ES-I3 (cell line): ENCODE results near the gene GDF15.
"Not testable (repeated sequence)": the region's sequence is repeated elsewhere in the genome, so short reads cannot be mapped to it uniquely, and the experiment has no call there.

Source experiments
- H3K36me3 ChIP-seq: 2 replicates; pipeline ENCODE4 v1.6.1; 2013; ENCODE audit warnings: mild to moderate bottlenecking, low read length, control low read depth, moderate library complexity; ENCODE audit not compliant: insufficient read depth
- H3K4me1 ChIP-seq: 2 replicates; pipeline ENCODE4 v1.6.1; 2013; ENCODE audit warnings: mild to moderate bottlenecking, control low read depth, low read length; ENCODE audit not compliant: insufficient read depth
- H3K9ac ChIP-seq: 2 replicates; pipeline ENCODE4 v1.6.1; 2013; ENCODE audit warnings: low read depth, mild to moderate bottlenecking, low read length, moderate library complexity
- H3K9me3 ChIP-seq: 2 replicates; pipeline ENCODE4 v1.6.1; 2013; ENCODE audit warnings: mild to moderate bottlenecking, low read length, moderate library complexity; ENCODE audit not compliant: control insufficient read depth, insufficient read depth

The GDF15 gene

DNA sequence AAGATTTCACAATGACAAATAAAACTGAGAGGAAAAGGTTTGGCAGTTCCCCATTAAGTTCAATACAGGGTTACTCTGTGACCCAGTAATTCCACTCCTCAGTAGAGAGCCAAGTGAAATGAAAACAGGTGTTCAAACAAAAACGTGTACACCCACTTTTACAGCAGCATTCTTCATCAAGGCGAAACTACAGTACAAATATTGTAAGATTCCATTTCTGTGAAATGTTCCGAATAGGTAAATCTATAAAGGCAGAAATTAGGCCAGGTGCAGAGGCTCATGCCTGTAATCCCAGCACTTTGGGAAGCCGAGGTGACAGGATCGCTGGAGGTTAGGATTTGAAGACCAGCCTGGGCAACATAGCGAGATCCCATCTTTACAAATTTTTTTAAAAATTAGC lies 8.9 kb upstream of the GDF15 start:
- Histone ChIP-seq H3K9me3 (no peaks in the 10 kb centered on the region), H3K9ac (no peak overlapping the region), H3K36me3 (no peaks in the 10 kb centered on the region), H3K4me1 (peaks cover 27% of the 10 kb centered on the region)

DNA sequence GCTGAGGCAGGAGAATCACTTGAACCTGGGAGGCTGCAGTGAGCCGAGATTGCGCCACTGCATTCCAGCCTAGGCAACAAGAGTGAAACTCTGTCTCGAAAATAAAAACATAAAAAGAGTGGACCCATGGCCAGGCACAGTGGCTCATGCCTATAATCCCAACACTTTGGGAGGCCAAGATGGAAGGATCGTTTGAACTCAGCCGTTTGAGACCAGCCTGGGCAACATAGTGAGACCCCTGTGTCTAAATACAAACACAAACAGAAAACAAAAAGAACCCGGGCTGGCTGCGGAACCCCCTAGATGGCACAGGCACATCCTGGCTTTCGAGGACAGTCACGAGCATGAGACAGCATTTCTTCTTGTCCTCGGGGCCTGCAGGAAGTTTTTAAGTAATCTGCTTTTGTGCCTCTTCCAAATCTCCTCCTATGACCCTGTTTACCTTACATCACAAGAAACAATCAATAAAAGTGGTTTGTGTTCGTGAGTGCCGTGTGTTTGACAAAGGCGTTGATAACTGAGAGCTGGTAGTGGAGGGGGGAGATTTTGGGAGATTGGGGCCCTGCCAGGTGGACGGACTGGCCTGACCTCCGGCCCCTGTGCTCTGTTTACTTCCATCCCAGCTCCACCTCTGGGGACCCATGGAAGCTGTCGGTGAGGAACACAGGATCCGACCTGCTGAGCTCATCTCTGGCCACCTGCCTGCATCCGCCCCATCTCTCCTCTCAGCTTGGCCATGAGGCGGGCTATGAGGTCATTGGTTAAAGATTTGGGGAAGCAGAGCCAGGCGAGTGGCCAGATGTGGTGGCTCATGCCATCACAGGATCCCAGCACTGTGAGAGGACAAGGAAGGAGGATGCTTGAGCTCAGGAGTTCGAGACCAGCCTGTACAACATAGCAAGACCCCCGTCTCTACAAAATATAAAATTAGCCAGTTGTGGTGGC lies 5.9 kb upstream of the GDF15 start:
- Histone ChIP-seq H3K4me1 (peaks cover 11% of the 10 kb centered on the region), H3K9ac (no peak overlapping the region), H3K9me3 (no peaks in the 10 kb centered on the region), H3K36me3 (no peaks in the 10 kb centered on the region)

DNA sequence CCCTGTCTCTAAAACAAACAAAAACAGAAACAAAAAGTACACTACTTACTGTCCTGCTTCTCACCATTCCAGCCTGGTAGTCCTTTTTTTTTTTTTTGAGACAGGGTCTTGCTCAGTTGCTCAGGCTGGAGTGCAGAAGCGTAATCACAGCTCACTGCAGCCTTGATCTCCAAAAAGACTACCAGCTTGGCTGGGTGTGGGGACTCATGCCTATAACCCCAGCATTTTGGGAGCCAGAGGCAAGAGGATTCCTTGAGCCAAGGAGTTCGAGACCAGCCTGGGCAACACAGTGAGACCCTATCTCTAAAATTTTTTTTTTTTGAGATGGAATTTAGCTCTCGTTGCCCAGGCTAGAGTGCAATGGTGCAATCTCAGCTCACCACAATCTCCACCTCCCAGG lies 5.1 kb upstream of the GDF15 start:
- H3K9me3 ChIP-seq: no peaks in the 10 kb centered on the region
- H3K36me3 ChIP-seq: no peaks in the 10 kb centered on the region
- peaks cover 11% of the 10 kb centered on the region for H3K4me1 ChIP-seq
- no peak overlapping the region for H3K9ac ChIP-seq

DNA sequence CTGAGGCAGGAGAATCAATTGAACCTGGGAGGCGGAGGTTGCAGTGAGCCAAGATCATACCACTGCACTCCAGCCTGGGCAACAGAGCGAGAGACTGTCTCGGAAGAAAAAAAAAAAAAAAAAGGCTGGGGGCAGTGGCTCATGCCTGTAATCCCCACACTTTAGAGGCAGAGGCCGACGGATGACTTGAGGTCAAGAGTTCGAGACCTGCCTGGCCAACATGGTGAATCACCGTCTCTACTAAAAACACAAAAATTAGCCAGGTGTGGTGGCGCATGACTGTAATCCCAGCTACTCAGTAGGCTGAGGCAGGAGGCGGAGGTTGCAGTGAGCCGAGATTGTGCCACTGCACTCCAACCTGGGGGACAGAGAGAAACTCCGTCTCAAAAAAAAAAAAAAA lies 2.3 kb upstream of the GDF15 start:
- H3K36me3 ChIP-seq, H3K9ac ChIP-seq, H3K9me3 ChIP-seq: not testable (repeated sequence)
- peaks cover 11% of the 10 kb centered on the region for H3K4me1 ChIP-seq

DNA sequence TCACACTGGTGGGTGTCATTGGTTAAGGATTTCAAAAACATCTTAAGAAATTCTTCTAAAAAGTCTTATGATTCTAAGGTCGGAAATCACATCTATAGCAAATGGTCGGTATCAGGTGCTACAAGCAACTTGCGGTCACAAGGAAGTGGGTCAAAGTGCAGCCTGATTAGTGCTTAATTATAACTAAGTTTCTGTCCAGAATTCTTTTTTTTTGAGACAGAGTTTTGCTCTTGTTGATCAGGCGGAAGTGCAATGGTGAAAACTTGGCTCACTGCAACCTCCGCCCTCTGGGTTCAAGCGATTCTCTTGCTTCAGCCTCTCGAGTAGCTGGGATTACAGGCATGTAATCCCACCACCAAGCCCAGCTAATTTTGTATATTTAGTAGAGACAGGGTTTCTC lies 1.2 kb upstream of the GDF15 start:
- Histone ChIP-seq H3K4me1 (peaks cover 11% of the 10 kb centered on the region), H3K9ac (no peak overlapping the region), H3K36me3 (peaks cover 17% of the 10 kb centered on the region), H3K9me3 (no peaks in the 10 kb centered on the region)

DNA sequence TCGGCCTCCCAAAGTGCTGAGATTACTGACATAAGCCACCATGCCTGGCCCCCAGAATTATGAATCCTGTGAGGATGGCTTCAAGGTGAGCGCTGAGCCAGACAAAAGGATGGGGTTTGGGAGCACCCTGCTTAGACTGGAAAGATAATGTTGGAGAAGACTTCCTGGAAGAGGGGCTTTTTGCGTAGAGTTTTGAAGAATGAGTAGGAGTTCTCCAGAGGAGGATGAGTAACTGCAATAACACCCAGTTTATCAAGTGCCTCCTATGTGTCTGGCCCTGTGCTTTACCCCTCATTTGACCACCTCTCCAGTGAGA lies 641 bp upstream of the GDF15 start:
- peaks cover 8% of the 10 kb centered on the region for H3K4me1 ChIP-seq
- H3K9me3 ChIP-seq: no peaks in the 10 kb centered on the region
- H3K36me3 ChIP-seq: peaks cover 17% of the 10 kb centered on the region
- no peak overlapping the region; the same call in 1 of the 2 replicates for H3K9ac ChIP-seq

DNA sequence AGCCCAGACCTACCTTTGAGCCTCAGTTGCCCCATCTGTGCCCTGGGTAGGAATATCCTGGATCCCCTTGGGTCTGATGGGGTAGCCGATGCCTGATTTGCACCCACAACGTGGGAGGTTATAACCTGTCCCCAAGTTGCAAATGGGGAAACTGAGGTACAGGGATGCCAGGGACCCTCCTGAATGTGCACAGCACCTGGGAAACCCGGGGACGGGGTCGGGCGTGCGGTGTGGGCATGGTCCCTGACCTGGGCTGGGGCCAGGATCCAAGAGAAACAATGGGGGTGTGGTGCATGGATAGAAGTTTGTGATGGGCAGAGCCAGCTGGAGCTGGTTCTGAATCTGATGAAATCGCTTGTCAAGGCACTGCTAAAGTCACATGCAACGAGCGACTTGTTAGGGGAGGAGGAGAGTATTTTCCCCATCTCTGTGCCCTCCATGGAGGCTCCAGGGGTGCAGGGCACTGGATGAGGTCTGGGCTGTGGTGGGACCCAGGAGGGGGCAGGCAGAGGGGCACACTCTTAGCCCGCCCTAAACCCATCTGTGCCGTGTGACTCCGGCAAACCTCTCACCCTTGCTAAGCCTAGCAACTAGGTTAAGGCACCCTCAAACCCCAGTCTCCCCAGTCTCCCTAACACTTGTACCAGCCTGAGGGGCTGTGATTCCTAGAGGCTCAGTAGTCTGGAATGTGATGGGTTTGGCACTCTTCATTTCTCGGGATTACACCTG lies 749 bp downstream of the GDF15 start:
- H3K4me1 ChIP-seq: peaks cover 7% of the 10 kb centered on the region
- peak overlapping the region; percentile 80 for H3K9ac ChIP-seq
- peaks cover 17% of the 10 kb centered on the region for H3K36me3 ChIP-seq
- no peaks in the 10 kb centered on the region for H3K9me3 ChIP-seq

DNA sequence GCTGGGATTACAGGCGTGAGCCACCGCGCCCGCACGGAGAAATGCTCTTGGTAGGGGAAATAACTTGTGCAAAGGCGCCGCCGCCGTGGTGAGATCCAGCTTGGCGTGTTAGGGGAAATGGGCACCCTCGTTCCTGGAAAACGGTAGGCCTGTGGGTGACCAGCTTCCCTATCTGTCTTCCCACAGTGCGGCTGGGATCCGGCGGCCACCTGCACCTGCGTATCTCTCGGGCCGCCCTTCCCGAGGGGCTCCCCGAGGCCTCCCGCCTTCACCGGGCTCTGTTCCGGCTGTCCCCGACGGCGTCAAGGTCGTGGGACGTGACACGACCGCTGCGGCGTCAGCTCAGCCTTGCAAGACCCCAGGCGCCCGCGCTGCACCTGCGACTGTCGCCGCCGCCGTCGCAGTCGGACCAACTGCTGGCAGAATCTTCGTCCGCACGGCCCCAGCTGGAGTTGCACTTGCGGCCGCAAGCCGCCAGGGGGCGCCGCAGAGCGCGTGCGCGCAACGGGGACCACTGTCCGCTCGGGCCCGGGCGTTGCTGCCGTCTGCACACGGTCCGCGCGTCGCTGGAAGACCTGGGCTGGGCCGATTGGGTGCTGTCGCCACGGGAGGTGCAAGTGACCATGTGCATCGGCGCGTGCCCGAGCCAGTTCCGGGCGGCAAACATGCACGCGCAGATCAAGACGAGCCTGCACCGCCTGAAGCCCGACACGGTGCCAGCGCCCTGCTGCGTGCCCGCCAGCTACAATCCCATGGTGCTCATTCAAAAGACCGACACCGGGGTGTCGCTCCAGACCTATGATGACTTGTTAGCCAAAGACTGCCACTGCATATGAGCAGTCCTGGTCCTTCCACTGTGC lies 2.4 kb downstream of the GDF15 start:
- H3K36me3 ChIP-seq: peaks cover 17% of the 10 kb centered on the region
- H3K4me1 ChIP-seq: peaks cover 3% of the 10 kb centered on the region
- peak overlapping the region; percentile 80 for H3K9ac ChIP-seq
- no peaks in the 10 kb centered on the region for H3K9me3 ChIP-seq

DNA sequence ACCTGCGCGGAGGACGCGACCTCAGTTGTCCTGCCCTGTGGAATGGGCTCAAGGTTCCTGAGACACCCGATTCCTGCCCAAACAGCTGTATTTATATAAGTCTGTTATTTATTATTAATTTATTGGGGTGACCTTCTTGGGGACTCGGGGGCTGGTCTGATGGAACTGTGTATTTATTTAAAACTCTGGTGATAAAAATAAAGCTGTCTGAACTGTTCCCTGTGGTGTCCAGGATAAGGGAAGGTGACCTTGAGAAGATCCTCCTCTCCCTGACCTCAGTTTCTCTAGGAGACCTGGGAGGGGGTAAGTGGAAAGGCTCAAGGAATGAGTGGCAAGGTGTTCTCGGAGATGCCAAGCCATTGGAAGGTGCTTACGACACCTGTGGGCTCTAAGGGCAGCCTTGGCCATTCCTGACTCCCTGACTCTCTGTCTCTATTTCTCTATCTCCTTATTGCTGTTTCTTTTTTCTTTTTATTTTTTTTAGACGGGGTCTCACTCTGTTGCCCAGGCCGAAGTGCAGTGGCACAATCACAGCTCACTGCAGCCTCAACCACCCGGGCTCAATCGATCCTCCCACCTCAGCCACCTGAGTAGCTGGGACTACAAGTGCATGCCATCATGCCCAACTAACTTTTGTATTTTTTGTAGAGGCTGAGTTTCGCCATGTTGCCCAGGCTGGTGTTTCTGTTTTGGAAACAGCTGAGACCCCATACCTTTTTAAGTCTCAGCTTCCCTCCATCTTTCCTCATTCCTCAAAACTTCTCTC lies 3.2 kb downstream of the GDF15 start:
- Histone ChIP-seq H3K4me1 (peaks cover 3% of the 10 kb centered on the region), H3K9ac (peak overlapping the region; percentile 80; the same call in 1 of the 2 replicates), H3K36me3 (peaks cover 17% of the 10 kb centered on the region), H3K9me3 (no peaks in the 10 kb centered on the region)

DNA sequence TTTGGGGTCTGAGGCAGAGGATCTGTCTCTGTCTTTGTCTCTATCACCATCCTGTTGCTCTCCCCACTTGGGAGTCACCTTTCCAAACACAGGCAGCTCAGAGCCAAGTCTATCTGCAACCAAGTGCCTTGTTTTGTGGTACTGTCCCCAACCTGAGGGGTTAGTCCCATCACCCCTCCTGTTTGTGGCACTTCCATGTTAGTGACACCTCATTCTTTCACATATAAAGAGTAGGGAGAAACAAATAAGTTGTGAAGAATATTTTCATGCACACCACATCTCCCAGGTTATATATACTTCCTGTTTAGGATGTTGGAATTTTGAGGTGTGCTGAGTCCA lies 3.7 kb downstream of the GDF15 start:
- Histone ChIP-seq H3K9ac (no peak overlapping the region), H3K4me1 (peaks cover under 1% of the 10 kb centered on the region; the same call in 1 of the 2 replicates), H3K36me3 (peaks cover 17% of the 10 kb centered on the region), H3K9me3 (no peaks in the 10 kb centered on the region)

DNA sequence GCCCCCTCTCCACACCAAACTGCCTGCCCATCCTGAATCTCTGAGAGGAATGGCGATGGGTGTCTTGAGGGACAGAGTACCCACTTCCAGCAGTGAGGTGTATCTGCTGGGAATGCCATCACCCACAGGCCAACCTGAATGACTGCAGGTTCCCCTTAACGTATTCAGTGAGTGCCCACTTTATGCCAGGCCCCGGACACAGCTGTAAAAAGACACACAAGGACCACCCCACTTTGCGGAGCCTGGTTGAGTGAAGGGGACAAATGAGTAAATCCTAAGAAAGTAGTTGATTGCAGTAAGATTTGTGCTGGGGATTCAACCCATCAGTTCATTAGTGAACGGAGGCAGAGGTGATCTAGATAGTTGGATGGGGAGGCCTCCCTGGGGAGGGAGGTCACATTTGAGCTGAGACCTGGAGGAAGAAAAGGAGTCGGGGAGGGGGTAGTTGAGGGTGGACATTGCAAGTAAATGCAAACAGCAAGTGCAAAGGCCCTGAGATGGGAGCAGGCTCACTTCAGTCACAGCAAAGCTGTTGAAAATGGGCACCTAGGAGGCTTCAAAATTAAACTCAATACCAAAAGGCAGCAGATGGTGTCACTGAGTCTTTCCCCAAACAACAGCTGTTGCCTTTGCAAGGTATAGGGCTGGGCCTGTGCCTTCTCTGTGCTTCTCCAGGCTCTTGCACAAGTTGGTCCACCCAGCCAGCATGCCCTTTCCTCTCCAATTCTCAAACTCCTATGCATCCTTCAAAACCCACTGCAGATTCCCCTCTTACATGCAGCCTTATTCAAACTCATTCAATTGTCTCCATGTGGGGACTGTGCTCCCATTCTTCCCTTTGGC lies 4.3 kb downstream of the GDF15 start:
- Histone ChIP-seq H3K4me1 (no peaks in the 10 kb centered on the region; the same call in 1 of the 2 replicates), H3K9ac (no peak overlapping the region), H3K9me3 (no peaks in the 10 kb centered on the region), H3K36me3 (peaks cover 17% of the 10 kb centered on the region)

DNA sequence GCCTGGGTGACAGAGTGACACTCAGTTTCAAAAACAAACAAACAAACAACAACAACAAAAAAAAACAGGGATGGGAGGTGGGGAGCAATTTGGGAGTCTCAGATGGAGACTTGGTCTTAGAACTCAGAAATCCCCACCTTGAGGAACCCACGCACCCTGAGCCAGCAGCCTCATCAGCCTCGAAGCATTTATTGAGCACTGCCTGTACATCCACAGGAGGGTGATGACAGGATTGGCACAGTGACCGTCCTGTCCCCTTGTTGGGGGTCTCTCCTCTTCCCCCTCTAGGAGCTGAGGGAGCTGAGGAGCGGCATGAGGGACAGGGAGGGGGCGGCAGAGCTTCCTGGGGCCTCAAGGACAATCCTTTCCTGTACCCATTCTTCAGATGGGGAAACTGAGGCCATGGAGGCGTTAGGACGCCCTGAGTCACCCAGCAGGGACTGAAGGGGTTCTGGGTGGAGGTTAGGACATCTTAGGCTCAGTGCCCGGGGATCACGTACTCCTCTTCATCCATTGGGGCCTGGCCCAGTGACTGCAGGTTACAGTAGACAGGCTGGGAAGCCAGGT lies 5.6 kb downstream of the GDF15 start:
- H3K9me3 ChIP-seq: no peaks in the 10 kb centered on the region
- H3K9ac ChIP-seq: no peak overlapping the region
- peaks cover 17% of the 10 kb centered on the region for H3K36me3 ChIP-seq
- no peaks in the 10 kb centered on the region for H3K4me1 ChIP-seq

DNA sequence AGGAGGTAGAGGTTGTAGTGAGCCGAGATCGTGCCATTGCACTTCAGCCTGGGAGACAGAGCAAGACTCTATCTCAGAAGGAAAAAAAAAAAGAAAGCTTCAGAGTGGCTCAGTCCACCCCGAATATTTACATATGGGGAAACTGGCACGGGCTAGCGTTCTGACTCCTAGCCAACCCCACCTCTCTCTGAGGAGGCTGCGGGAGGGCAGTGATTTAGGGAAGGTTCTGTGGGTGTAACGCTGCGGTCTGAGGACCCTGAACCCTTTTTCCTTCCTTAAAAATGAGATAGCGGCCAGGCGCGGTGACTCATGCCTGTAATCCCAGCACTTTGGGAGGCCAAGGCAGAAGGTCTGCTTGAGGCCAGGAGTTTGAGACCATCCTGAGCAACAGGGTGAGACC lies 6.5 kb downstream of the GDF15 start:
- H3K4me1 ChIP-seq: no peaks in the 10 kb centered on the region
- no peak overlapping the region for H3K9ac ChIP-seq
- H3K36me3 ChIP-seq: peaks cover 9% of the 10 kb centered on the region
- H3K9me3 ChIP-seq: no peaks in the 10 kb centered on the region
